ENCODE data around the gene CATSPER1.
"Not testable (repeated sequence)": the region's sequence is repeated elsewhere in the genome, so short reads cannot be mapped to it uniquely, and the experiment has no call there.

Gene CATSPER1

GRCh38 chr11:66051766-66052663 is 25.7 kb upstream of the CATSPER1 start, which contains the start of gene SF3B2:
TSS of gene SF3B2 (plus strand) at chr11:66052364. CDS start at chr11:66052385, 21 bp downstream.
- peak; percentile 98 for DNase-seq

DNA sequence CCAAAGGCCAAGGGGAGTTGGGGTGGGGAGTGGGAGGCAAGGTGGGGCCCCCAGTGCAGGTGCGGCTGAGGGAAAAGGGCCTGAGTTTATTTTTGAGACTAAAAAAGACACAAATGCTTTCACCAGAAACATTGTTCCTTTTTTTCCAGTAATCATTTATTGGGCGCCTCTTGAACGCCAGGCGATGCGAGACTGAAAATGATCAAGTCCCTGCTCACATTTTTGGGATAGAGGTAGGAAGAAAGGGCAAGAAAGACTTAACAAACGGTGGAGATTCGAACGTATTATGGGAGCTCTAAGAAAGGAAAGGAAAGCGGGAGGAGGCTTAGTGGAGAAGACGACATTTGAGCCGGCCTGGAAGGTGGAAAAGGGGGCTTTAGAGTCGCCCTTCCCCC is 25.1 kb upstream of the CATSPER1 start:
- no peak for DNase-seq

DNA sequence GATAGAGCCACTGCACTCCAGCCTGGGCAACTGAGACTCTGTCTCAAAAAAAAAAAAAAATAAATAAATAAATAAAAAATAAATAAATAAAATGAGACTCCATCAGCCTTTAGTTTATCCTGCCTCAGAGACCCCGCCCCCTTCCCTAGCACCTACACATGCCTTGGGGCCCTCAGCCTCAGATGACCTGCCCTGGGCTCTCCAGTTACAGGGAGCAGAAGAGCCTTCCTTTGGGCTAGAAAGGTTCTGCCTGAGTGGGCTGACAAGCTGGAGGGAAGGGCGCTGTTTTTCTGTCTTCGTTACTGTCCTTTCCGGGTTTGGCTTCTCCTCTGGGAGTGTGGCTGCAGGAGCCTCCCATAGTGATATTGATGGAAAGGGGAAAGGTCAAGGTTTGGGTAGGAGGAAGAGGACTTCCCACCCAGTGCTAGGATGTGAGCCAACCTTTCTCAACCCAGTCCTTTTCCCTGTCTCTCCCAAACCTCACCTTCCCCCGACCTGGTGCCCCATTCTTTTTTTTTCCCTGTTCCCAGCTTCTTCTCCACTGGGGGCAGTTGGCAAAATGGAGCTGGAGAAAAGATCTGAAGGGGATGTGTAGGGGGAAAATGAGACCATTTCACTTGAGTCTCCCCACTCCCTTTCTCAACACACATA is 24.4 kb upstream of the CATSPER1 start:
- no peak for DNase-seq

- DNase-seq = no peak
Observed at GRCh38 chr11:66048547-66049323, 22.5 kb upstream of the CATSPER1 start, which contains the start of gene GAL3ST3. TSS of gene GAL3ST3 (minus strand) at chr11:66049161. CDS start at chr11:66045415, 3,746 bp downstream.

- DNase-seq = no peak
Observed at GRCh38 chr11:66047541-66048365, 21.5 kb upstream of the CATSPER1 start.

GRCh38 chr11:66046901-66047300 is 20.6 kb upstream of the CATSPER1 start:
- no peak for DNase-seq

- peak; percentile 66 for DNase-seq
Observed at GRCh38 chr11:66045177-66045639, 18.9 kb upstream of the CATSPER1 start.

DNA sequence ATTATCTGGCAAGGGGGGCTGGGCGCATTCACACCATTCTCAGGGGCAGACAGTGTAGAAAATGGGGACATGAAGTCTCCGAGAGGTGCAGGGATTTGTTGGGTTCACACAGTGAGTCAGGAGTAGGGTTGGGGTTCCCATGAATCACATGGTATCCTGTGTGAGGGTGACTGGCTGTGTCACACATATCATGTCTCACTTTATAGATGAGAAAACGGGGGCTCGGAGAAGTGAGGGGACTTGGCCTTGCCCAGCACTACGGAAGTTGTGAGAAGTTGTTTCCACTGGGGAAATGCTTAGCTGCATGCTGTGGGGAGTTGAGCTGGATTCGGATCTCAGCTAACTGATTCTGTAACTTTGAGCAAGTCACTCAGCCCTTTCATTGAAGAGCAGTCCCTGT is 18.5 kb upstream of the CATSPER1 start:
- no peak for DNase-seq

DNA sequence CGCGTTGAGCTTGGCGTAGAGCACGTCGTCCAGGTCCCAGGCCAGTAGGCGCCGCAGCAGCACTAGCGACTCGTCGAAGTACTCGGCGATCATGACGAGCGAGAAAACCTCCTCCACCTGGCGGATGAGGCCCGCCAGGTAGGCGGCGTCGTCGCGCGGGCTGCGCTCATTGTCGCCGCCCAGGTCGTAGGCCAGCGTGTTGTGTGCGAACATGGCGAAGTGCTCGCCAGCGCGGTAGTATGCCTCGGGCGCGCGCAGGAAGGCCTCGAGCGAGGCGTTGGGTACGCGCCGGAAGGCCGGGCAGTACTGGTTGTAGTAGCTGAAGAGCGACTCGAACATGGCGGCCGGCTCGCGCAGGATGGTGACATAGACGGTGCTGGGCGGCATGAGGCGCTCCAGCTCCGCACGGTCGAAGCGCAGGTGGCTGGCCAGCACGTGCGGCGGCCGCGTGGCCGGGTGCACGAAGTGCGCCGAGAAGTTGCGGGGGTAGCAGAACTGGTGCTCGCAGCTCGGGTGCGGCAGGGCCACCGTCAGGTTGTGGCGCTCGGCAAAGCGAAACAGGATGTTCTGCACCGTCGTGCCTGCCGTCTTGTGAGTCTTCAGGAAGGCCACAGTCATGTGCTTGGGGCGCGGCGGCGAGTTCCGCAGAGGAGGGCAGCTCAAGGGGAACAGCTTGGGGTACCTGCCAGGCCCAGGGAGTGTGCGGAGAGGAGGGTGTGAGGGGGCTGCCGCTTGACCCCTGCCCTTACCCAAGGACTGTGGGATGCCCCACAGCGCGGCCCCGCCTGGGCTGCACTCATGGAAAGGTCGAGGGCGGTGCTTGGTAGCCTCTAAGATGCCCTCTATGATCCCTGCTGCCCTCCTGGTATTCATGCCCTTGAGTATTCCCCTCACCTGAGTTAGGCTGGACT is 17.0 kb upstream of the CATSPER1 start:
- no peak for DNase-seq

DNA sequence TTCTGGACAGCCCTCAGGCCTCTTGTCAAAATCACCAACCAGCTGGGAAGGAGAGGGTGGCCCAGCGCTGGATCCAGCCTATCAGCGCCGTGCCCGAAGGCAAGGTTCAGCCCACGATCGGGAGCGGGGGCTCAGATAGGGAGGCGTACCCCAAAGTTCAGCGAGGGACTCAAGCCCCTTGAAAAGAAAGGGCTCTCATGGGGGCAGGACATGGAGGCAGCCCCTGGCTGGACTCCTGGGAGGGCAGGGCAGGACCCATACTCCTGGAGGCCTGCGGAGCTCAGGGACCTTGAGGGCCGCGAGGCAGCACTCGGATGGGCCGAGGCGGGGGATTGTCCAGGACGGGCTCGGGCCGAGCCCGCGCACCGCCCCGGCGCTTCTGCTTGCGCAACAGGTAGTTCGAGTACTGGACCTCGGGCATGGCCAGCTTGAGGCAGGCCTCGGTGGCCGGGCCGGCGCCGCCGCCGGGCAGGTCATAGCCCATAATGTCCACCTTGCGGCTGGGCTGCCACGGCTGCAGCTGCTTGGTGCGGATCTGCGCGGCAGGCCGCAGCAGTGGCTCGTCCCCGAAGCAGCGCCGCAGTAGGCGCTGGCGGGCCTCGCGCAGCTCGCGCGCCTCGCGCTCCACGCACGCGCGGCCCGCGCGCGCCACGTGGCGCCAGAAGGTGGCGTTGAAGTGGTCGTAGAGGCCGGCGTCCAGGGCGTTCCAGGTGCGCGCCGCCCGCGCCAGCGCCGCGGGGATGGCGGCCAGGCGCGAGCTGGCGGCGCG is 16.1 kb upstream of the CATSPER1 start:
- no peak for DNase-seq

DNA sequence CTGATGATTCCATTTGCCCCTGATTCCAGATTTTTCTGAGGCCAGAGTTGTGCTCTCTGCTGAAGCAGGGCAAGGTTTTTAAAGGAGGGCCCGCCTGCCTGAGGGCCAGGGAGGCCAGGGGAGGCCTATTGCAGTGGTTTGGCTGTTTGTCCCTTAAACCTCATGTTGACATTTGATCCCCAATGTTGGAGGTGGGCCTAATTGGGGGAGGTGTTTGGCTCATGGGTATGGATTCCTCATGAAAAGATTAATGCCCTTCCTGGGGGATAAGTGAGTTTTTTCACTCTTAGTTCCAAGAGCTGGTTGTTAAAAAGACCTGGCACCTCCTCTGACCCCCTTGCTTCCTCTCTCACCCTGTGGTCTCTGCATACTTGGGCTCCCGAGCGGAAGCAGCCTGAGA is 13.5 kb upstream of the CATSPER1 start:
- DNase-seq = no peak

DNA sequence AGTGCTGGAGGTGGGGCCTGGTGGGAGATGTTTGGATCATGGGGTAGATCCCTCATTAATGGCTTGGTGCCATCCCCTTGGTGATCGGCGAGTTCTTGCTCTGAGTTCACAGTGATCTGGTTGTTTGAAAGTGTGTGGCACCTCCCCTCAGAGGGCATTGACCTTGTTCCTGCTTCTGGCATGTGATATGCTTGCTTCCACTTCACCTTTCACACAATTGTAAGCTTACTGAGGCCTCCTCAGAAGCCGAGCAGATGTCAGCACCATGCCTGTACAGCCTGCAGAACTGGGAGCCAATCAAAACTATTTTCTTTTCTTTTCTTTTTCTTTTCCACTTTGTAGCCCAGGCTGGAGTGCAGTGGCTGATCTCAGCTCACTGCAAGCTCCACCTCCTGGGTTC is 11.0 kb upstream of the CATSPER1 start:
- DNase-seq = no peak

GRCh38 chr11:66036334-66036710 is 10.0 kb upstream of the CATSPER1 start:
- DNase-seq = no peak

DNA sequence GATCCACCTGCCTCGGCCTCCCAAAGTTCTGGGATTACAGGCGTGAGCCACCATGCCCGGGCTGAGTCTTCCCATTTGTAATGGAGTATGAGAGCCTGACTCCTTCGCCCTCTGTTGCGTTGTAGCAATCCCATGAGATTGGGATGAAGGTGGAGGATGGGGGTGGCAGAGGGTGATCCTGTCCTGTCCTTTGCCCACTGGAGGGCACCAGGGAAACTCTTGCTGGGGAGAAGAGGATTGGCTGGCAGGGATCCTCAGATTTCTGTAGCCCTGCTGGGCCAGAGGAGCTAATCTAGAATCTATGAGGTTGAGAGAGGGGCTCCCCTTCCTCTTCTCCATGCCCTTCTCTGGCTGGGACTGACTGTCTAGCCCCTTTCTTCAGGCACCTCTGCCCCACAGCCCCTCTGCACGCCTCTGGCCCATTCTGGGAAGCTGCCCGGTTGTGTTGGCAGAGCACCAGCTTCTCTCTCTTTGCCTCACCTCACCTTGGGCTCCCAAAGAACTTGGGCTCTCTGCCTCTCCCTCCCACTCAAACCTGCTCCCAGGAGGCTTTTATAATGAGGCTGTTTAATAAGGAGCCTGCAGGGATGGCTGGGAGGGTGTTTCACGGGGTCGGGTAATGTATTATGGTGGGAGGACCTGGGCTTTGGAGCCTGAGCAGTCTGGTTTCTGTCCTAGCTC is 9.5 kb upstream of the CATSPER1 start:
- no peak for DNase-seq

DNA sequence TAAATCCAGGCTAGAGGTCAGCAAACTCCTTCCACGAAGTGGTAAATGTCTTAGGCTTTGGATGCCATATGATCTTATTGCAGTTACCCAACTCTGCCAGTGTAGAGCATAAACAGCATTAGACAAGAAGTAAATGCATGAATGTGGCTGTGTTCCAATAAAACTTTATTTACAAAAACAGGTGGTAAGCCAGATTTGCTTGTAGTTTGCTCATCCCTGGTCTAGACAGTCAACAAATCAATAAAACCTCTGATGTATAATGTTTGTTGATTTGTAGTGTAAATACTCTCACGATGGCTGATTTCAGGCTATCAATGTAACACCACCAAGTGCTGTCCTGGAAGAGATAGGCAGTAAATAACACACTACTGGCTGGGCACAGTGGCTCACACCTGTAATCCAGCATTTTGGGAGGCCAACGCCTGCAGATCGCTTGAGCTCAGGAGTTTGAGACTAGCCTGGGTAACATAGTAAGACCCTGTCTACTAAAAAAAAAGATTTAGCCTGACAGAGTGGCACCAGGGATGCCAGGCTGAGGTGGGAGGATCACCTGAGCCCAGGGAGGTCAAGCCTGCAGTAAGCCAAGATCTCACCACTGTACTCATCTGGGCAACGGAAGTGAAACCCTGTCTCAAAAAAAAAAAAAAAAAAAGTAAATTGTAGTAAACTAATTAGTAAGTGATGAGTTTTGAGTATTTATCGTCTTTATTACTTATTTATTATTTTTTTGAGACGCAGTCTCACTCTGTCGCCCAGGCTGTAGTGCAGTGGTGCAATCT is 6.9 kb upstream of the CATSPER1 start:
- DNase-seq = no peak

DNA sequence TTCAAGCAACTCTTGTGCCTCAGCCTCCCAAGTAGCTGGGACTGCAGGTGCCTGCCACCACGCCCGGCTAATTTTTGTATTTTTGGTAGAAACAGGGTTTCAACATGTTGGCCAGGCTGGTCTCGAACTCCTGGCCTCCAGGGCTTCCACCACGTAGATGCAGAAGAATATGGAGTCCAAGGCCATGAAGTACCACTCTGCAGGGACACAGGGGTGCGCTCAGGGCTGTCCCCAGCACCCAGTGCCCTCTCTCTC is 3.2 kb downstream of the CATSPER1 start:
- not testable (repeated sequence) for DNase-seq

GRCh38 chr11:66022401-66023185 is 3.7 kb downstream of the CATSPER1 start:
- peak; percentile 56 for DNase-seq

DNA sequence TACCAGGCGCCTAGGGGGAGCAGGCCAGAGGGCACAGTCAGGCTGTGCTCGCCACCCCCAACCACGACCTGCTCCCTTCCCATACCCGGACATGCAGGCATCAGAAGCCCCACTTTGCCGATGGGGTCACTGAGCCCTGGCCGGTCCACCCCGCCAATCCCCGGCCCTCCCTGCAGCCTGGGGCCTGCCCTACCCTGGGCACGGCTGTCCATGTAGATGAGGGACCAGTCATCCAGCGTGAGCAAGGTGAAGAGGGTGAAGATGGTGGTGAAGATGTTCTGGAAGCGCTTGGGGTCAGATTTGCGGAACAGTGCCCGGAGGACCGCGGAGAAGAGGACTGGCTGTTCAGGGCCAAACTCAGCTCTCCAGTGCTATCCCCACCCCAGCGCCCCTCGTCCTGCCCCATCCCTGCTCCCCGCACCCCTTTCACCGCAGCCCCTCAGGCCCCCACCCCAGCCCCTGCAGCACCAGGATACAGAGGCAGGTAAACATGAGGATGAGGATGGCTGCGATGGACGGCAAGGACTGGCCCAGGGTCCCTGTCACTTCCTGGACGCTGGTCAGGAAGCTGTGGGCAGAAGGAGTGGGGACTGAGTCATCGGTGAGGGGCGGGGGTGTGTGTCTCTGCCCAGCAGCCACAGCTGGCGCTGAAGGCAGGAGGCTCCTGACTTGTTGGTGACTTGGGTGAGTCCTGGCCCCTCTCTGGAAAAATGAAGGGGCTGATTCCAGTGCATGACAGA is 5.5 kb downstream of the CATSPER1 start:
- DNase-seq = peak; percentile 52
